GM12878 (cell line): ENCODE results near the gene SRBD1. TPM values are rescaled to one million over a fixed set of nuclear protein-coding genes. Genes with fewer than 3 reads are reported as not detected.

ENCODE experiments used
- ATAC-seq: fragments of 200-7000 bp; cut with Tn5 transposase; 3 replicates; pipeline ENCODE4 v1.9.1; 2020; ENCODE audit warnings: mild to moderate bottlenecking, moderate library complexity
- BruUV-seq: library from RNA; stranded (reverse); fragments of 400-500 nt; replicated peaks from 2 replicates; lab custom pipeline; 2021; lab: Mats Ljungman, UMichigan
- CTCF ChIA-PET: fragments of 300-600 bp; sonication (Branson Sonifier 250); formaldehyde crosslinking; extraction: SDS; loops from one replicate; lab custom pipeline; 2021; ENCODE audit warnings: inconsistent platforms; lab: Yijun Ruan, JAX
- POLR2A ChIA-PET: fragments of 350-600 bp; formaldehyde crosslinking; extraction: SDS; loops from one replicate; lab custom pipeline; 2021; ENCODE audit warnings: inconsistent platforms; lab: Charles Lee
- RAD21 ChIA-PET: fragments of 300-600 bp; sonication (Branson Sonifier 250); formaldehyde crosslinking; loops from one replicate; lab custom pipeline; 2023; ENCODE audit warnings: antibody characterized with exemption; ENCODE audit not compliant: unreplicated experiment; lab: Charles Lee
- SMC1A ChIA-PET: fragments of 300-600 bp; sonication (Branson Sonifier 250); formaldehyde crosslinking; loops from one replicate; lab custom pipeline; 2023; ENCODE audit not compliant: unreplicated experiment, uncharacterized antibody; lab: Charles Lee
- DNase-seq: peaks from one replicate; pipeline ENCODE4 v3.0.0-alpha.2; 2011; ENCODE audit warnings: low read depth, low spot score
- FAIRE-seq: peaks from 3 replicates; lab custom pipeline; 2011; peaks lifted over from hg19 to GRCh38; lab: Jason Lieb, UNC
- H2AFZ ChIP-seq: 2 replicates; pipeline ENCODE4 v1.6.0; 2011; ENCODE audit warnings: low read depth, low read length, control low read depth; ENCODE audit not compliant: control insufficient read depth
- H3K27ac ChIP-seq: 2 replicates; pipeline ENCODE4 v1.5.1; 2011; ENCODE audit warnings: control low read depth; ENCODE audit not compliant: control insufficient read depth, insufficient read depth
- H3K27me3 ChIP-seq, 2 experiments: replicated peaks in 1 of 2; 2 replicates each; pipeline versions ENCODE4 v1.6.0 to v1.6.1; 2011; ENCODE audit warnings: low read length in 1 of 2; ENCODE audit not compliant: control insufficient read depth in 2 of 2, insufficient read depth in 2 of 2
- H3K36me3 ChIP-seq, 2 experiments: 2 replicates each; pipeline ENCODE4 v1.5.1; 2011; ENCODE audit warnings: low read length in 1 of 2; ENCODE audit not compliant: control insufficient read depth in 2 of 2, insufficient read depth in 2 of 2
- H3K4me1 ChIP-seq: 2 replicates; pipeline ENCODE4 v1.6.1; 2011; ENCODE audit warnings: mild to moderate bottlenecking, low read length, moderate library complexity, mixed read lengths; ENCODE audit not compliant: control insufficient read depth, insufficient read depth
- H3K4me2 ChIP-seq: 2 replicates; pipeline ENCODE4 v1.6.0; 2011; ENCODE audit warnings: control low read depth; ENCODE audit not compliant: control insufficient read depth, insufficient read depth
- H3K4me3 ChIP-seq: fragments of 200-600 bp; sonication (generic); 2 replicates; pipeline ENCODE4 v1.5.1; 2016
- H3K79me2 ChIP-seq: 2 replicates; pipeline ENCODE4 v1.6.0; 2011; ENCODE audit warnings: low read length; ENCODE audit not compliant: control insufficient read depth, insufficient read depth
- H3K9ac ChIP-seq: 2 replicates; pipeline ENCODE4 v1.8.0; 2011; ENCODE audit warnings: low read length, control low read depth, mixed read lengths; ENCODE audit not compliant: control insufficient read depth, insufficient read depth
- H3K9me3 ChIP-seq: replicated peaks from 3 replicates; pipeline ENCODE4 v1.5.1; 2011; ENCODE audit warnings: mild to moderate bottlenecking, low read length; ENCODE audit not compliant: control insufficient read depth, insufficient read depth
- H4K20me1 ChIP-seq: 2 replicates; pipeline ENCODE4 v1.6.0; 2011; ENCODE audit not compliant: control insufficient read depth, insufficient read depth
- CBX5 ChIP-seq: sonication (generic); IDR thresholded peaks from 2 replicates; pipeline ENCODE4 v1.6.1; 2016; ENCODE audit warnings: low read depth, moderate library complexity, mild to moderate bottlenecking, inconsistent platforms
- GATAD2B ChIP-seq: fragments of 450-650 bp; conservative IDR thresholded peaks from 2 replicates; pipeline ENCODE4 v1.6.1; 2017; ENCODE audit warnings: low read depth, mild to moderate bottlenecking, moderate library complexity
- HCFC1 ChIP-seq: fragments of 150-350 bp; IDR thresholded peaks from 2 replicates; pipeline ENCODE4 v1.6.1; 2014; ENCODE audit warnings: low read length
- MYB ChIP-seq: fragments of 150-350 bp; IDR thresholded peaks from 2 replicates; pipeline ENCODE4 v1.6.1; 2014; ENCODE audit warnings: mild to moderate bottlenecking, low read depth, low read length, borderline replicate concordance
- NR2F1 ChIP-seq: fragments of 450-650 bp; conservative IDR thresholded peaks from 2 replicates; pipeline ENCODE4 v1.6.1; 2017; ENCODE audit warnings: mild to moderate bottlenecking
- SUZ12 ChIP-seq: fragments of 200-600 bp; sonication (generic); IDR thresholded peaks from one replicate; pipeline ENCODE4 v1.6.1; 2018; ENCODE audit warnings: antibody characterized with exemption, mild to moderate bottlenecking; ENCODE audit not compliant: unreplicated experiment
- ZNF384 ChIP-seq: IDR thresholded peaks from 2 replicates; pipeline ENCODE4 v1.6.1; 2012; ENCODE audit warnings: low read depth, mild to moderate bottlenecking, low read length, improper control_type of control experiment, borderline replicate concordance
- WGBS: methylation state at CpG from one replicate; pipeline ENCODE4 v1.1.6; 2016; ENCODE audit warnings: low lambda C conversion rate; ENCODE audit not compliant: insufficient replicate concordance, insufficient coverage; ENCODE audit errors: missing lambda C conversion rate; 5-methylcytosine and 5-hydroxymethylcytosine counted together
- in situ Hi-C: fragments of 300-500 bp; cut with MboI; formaldehyde crosslinking; loops from 9 replicates; pipeline ENCODE4 v1.14.3; 2018; ENCODE audit warnings: mixed read lengths
- intact Hi-C: fragments of 100-400 bp; cut with micrococcal nuclease; formaldehyde crosslinking; loops from one replicate; pipeline ENCODE4 v1.14.2; 2022; ENCODE audit not compliant: unreplicated experiment
- polyA plus RNA-seq, 11 experiments: library from polyadenylated mRNA; depleted of rRNA in 4 of 11; unstranded in 6 of 11; stranded (reverse) in 5 of 11; fragments of >200 nt; fragmentation: Nextera tagmentation in 4 of 11; fragmentation: Illumina TruSeq in 1 of 11; extraction: Ambion mirVana in 4 of 11; extraction: Trizol in 1 of 11; gene quantifications; 1 replicate in 1 of 11; 2 replicates in 10 of 11; pipeline versions ENCODE4 v1.2.1 to v1.2.3, GENCODE V29; 2011 to 2016; ENCODE audit warnings: inconsistent platforms in 2 of 11, missing spikeins in 2 of 11, low read depth in 1 of 11
- total RNA-seq, 4 experiments: library from RNA; depleted of rRNA in 3 of 4; stranded (reverse); fragments of >200 nt in 3 of 4; fragmentation: Illumina TruSeq in 1 of 4; extraction: Trizol in 1 of 4; gene quantifications; 2 replicates each; pipeline versions ENCODE4 v1.2.1 to v1.2.3, GENCODE V29; 2013 to 2021
- TF ChIP-seq, protein P1 (sequence below): fragments of 450-650 bp; IDR thresholded peaks from 2 replicates; pipeline ENCODE4 v1.6.1; 2018; ENCODE audit warnings: borderline replicate concordance, mild to moderate bottlenecking; ENCODE audit not compliant: partially characterized antibody
- TF ChIP-seq, protein P2 (sequence below): fragments of 450-650 bp; IDR thresholded peaks from 2 replicates; pipeline ENCODE4 v1.6.1; 2016; ENCODE audit warnings: mild to moderate bottlenecking
- TF ChIP-seq, protein P3 (sequence below): fragments of 450-650 bp; IDR thresholded peaks from 2 replicates; pipeline ENCODE4 v1.6.1; 2017; ENCODE audit warnings: low read depth, mild to moderate bottlenecking, moderate library complexity
- TF ChIP-seq, protein P4 (sequence below): fragments of 450-650 bp; IDR thresholded peaks from 2 replicates; pipeline ENCODE4 v1.6.1; 2017; ENCODE audit warnings: antibody characterized with exemption, mild to moderate bottlenecking, moderate library complexity

SRBD1 gene
- total and polyA plus RNA-seq, 10 of the 15 experiments (the other 5 are each of a cell fraction or from before 2014, with no cell fraction given): 9.7 to 33.1 (median 20.1) TPM

DNA sequence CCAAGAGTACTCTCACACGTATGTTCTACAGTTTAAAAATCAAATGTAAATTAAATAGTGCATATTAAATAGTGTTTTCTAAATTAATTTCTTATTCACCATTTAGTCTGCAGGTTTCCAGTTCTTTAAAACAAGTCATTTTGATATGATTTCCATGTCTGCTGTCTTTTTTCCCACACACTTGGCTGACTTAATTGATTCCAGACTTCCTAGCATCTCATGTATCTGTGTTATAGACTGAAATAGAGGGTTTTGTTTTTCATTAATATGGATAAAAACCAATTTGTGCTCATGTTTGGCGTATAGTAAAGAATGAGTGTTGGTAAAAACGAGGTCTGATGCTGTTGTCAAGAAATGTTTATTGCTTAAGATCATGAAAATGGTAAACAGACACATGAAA lies 104.3 kb downstream of the SRBD1 start:
- no peak overlapping the region for H3K4me3 ChIP-seq
- no peak for DNase-seq
- RAD21 ChIA-PET: no interaction called here
- no peaks in the 10 kb centered on the region; the same call in 2 of the 3 replicates for H3K9me3 ChIP-seq
- WGBS: 96% methylated on average over 3 of the region's 3 CpGs
- SMC1A ChIA-PET: interaction anchor here (1.1 to 1.7 kb wide), 2 partner anchors 9 to 12 kb away, joined by 3 to 9 read pairs; no protein-coding TSS in a partner anchor
- no peaks in the 10 kb centered on the region for H4K20me1 ChIP-seq
- no peak overlapping the region for H3K27ac ChIP-seq
- H3K36me3 ChIP-seq: no peaks in the 10 kb centered on the region
- no peak for FAIRE-seq
- H3K9ac ChIP-seq: no peak overlapping the region
- no peaks in the 10 kb centered on the region for H3K4me1 ChIP-seq
- H3K79me2 ChIP-seq: no peaks in the 10 kb centered on the region
- intact Hi-C loops: no loop called here
- POLR2A ChIA-PET: no interaction called here
- no TSS peak for BruUV-seq
- TF ChIP-seq HCFC1 (no peak), ZNF384 (no peak), MYB (no peak), SUZ12 (no peak), GATAD2B (no peak), CBX5 (no peak), NR2F1 (no peak)
- TF ChIP-seq, protein P1, sequence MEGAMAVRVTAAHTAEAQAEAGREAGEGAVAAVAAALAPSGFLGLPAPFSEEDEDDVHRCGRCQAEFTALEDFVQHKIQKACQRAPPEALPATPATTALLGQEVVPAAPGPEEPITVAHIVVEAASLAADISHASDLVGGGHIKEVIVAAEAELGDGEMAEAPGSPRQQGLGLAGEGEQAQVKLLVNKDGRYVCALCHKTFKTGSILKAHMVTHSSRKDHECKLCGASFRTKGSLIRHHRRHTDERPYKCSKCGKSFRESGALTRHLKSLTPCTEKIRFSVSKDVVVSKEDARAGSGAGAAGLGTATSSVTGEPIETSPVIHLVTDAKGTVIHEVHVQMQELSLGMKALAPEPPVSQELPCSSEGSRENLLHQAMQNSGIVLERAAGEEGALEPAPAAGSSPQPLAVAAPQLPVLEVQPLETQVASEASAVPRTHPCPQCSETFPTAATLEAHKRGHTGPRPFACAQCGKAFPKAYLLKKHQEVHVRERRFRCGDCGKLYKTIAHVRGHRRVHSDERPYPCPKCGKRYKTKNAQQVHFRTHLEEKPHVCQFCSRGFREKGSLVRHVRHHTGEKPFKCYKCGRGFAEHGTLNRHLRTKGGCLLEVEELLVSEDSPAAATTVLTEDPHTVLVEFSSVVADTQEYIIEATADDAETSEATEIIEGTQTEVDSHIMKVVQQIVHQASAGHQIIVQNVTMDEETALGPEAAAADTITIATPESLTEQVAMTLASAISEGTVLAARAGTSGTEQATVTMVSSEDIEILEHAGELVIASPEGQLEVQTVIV: no peak
- TF ChIP-seq, protein P2, sequence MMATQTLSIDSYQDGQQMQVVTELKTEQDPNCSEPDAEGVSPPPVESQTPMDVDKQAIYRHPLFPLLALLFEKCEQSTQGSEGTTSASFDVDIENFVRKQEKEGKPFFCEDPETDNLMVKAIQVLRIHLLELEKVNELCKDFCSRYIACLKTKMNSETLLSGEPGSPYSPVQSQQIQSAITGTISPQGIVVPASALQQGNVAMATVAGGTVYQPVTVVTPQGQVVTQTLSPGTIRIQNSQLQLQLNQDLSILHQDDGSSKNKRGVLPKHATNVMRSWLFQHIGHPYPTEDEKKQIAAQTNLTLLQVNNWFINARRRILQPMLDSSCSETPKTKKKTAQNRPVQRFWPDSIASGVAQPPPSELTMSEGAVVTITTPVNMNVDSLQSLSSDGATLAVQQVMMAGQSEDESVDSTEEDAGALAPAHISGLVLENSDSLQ: no peak
- TF ChIP-seq, protein P3, sequence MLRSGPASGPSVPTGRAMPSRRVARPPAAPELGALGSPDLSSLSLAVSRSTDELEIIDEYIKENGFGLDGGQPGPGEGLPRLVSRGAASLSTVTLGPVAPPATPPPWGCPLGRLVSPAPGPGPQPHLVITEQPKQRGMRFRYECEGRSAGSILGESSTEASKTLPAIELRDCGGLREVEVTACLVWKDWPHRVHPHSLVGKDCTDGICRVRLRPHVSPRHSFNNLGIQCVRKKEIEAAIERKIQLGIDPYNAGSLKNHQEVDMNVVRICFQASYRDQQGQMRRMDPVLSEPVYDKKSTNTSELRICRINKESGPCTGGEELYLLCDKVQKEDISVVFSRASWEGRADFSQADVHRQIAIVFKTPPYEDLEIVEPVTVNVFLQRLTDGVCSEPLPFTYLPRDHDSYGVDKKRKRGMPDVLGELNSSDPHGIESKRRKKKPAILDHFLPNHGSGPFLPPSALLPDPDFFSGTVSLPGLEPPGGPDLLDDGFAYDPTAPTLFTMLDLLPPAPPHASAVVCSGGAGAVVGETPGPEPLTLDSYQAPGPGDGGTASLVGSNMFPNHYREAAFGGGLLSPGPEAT: no peak
- TF ChIP-seq, protein P4, sequence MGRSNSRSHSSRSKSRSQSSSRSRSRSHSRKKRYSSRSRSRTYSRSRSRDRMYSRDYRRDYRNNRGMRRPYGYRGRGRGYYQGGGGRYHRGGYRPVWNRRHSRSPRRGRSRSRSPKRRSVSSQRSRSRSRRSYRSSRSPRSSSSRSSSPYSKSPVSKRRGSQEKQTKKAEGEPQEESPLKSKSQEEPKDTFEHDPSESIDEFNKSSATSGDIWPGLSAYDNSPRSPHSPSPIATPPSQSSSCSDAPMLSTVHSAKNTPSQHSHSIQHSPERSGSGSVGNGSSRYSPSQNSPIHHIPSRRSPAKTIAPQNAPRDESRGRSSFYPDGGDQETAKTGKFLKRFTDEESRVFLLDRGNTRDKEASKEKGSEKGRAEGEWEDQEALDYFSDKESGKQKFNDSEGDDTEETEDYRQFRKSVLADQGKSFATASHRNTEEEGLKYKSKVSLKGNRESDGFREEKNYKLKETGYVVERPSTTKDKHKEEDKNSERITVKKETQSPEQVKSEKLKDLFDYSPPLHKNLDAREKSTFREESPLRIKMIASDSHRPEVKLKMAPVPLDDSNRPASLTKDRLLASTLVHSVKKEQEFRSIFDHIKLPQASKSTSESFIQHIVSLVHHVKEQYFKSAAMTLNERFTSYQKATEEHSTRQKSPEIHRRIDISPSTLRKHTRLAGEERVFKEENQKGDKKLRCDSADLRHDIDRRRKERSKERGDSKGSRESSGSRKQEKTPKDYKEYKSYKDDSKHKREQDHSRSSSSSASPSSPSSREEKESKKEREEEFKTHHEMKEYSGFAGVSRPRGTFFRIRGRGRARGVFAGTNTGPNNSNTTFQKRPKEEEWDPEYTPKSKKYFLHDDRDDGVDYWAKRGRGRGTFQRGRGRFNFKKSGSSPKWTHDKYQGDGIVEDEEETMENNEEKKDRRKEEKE: no peak
- TF ChIP-seq, all 136 proteins: peak for 0
- ATAC-seq: no peak
- Histone ChIP-seq H3K27me3 (no peaks in the 10 kb centered on the region), H3K4me2 (no peak overlapping the region), H2AFZ (no peak overlapping the region)
- in situ Hi-C loops: no loop called here
- CTCF ChIA-PET: interaction anchor here (3.2 kb wide), 1 partner anchor 12 kb away, joined by 19 read pairs; no protein-coding TSS in a partner anchor
